Stimulated activated CD4-positive, alpha-beta T cell treated with anti-CD3 and anti-CD28 coated beads, TNF-alpha, amount 100 ng/mL, for 48 hours (primary cell): Measurements from ENCODE around the gene CACNA2D1.
"Not testable (repeated sequence)": the region's sequence is repeated elsewhere in the genome, so short reads cannot be mapped to it uniquely, and the experiment has no call there.

Source experiments
- DNase-seq, 3 donors: peaks; one replicate each; pipeline ENCODE4 v3.0.0-alpha.2; 2020; ENCODE audit warnings: low read depth in 3 of 3

The CACNA2D1 gene

GRCh38 chr7:82393076-82393839, 50.3 kb downstream of the CACNA2D1 start:
- no peak for DNase-seq

GRCh38 chr7:82390936-82391335, 52.6 kb downstream of the CACNA2D1 start:
- DNase-seq, result no peak

GRCh38 chr7:82389876-82390275, 53.7 kb downstream of the CACNA2D1 start:
- no peak for DNase-seq

- no peak for DNase-seq
These were observed 55.4 kb downstream of the CACNA2D1 start for GRCh38 chr7:82388138-82388537.

- not testable (repeated sequence) for DNase-seq
These were observed 57.0 kb downstream of the CACNA2D1 start for GRCh38 chr7:82386571-82386970.

GRCh38 chr7:82384779-82385178, 58.8 kb downstream of the CACNA2D1 start:
- no peak for DNase-seq

- no peak for DNase-seq
These were observed 59.5 kb downstream of the CACNA2D1 start for GRCh38 chr7:82384051-82384464.

GRCh38 chr7:82382276-82382675, 61.3 kb downstream of the CACNA2D1 start:
- no peak for DNase-seq

GRCh38 chr7:82376739-82377138, 66.8 kb downstream of the CACNA2D1 start:
- no peak for DNase-seq

GRCh38 chr7:82375713-82376112, 67.9 kb downstream of the CACNA2D1 start:
- DNase-seq, result no peak

GRCh38 chr7:82375129-82375528, 68.4 kb downstream of the CACNA2D1 start:
- no peak for DNase-seq

- DNase-seq, result no peak
These were observed 69.5 kb downstream of the CACNA2D1 start for GRCh38 chr7:82373926-82374635.

- DNase-seq, result no peak
These were observed 78.9 kb downstream of the CACNA2D1 start for GRCh38 chr7:82364671-82365070.

GRCh38 chr7:82364048-82364447, 79.5 kb downstream of the CACNA2D1 start:
- DNase-seq, result no peak

GRCh38 chr7:82362129-82362706, 81.4 kb downstream of the CACNA2D1 start:
- no peak for DNase-seq

GRCh38 chr7:82360591-82361368, 82.8 kb downstream of the CACNA2D1 start:
- DNase-seq, result no peak

- no peak for DNase-seq
These were observed 84.2 kb downstream of the CACNA2D1 start for GRCh38 chr7:82359426-82359825.

GRCh38 chr7:82358923-82359322, 84.7 kb downstream of the CACNA2D1 start:
- DNase-seq, result no peak

- DNase-seq, result no peak
These were observed 85.5 kb downstream of the CACNA2D1 start for GRCh38 chr7:82358009-82358578.

- no peak for DNase-seq
These were observed 95.3 kb downstream of the CACNA2D1 start for GRCh38 chr7:82348251-82348650.

- no peak for DNase-seq
These were observed 95.8 kb downstream of the CACNA2D1 start for GRCh38 chr7:82347808-82348207.

- no peak for DNase-seq
These were observed 97.7 kb downstream of the CACNA2D1 start for GRCh38 chr7:82345886-82346285.
